GM21367 (cell line): ENCODE results near the gene VWF.
"Not testable (repeated sequence)": the region's sequence is repeated elsewhere in the genome, so short reads cannot be mapped to it uniquely, and the experiment has no call there.

Experiments
- ATAC-seq: cut with Tn5 transposase; IDR thresholded peaks from one replicate; pipeline ENCODE4 v1.9.1; 2021; ENCODE audit not compliant: unreplicated experiment

VWF gene

DNA sequence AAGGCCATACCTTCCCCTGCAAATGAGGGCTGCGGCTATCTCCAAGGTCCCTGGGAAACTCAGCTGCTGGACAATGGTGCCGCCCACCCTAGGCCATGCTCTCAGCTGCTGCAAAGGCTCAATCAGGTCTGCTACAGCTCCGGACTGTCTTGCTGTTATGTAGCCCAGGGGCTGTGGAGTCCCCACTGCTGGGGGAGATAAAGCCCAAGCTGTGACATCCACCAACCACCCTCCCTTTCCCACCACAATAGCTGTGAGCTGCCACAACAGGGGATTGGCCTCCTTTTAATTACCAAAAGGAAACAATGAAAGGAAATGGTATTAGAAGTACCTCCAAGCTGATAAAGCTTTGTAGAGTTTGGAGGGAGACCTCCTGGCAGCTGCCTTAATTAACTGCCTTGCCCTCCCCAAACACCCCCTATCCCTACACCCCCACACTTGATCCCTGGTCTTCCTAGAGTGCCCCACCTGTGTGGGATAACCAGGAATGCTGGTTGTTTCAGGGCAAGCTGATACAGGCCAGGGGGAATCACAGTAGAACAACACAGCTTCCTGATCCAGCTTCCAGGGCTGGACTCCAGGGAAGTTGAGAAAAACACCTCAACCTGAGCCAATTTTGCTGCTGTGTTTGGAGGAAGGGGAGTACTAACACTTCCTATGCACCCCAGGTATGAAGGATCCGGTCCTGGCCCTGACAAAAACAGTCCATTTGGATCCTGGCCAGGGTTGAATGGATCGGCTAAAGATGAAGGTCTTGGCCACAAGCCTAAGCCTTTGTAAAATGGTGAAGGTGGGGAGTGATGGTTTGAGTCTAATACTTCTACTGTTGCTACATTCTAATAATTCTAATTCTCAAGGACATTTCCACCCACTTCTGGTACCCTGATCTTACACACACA lies at the start of gene VWF:
Gene VWF, minus strand, starts transcription at position 260 of the 899 bp plus-strand sequence. CDS start 1,474 bp downstream, outside the sequence.
- no peak for ATAC-seq

DNA sequence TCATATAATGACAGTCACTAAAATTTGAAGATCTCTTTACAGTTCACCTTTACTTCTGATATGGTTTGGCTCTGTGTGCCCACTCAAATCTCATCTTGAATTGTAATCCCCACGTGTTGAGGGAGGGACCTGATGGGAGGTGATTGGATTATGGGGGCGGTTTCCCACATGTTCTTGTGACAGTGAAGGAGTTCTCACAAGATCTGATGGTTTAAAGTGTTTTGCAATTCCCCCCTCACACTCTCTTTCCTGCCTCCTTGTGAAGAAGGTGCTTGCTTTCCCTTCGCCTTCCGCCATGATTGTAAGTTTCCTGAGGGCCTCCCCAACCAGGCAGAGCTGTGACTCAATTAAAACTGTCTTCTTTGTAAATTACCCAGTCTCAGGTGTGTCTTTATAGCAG lies 48.4 kb upstream of the VWF start:
- ATAC-seq, result no peak

DNA sequence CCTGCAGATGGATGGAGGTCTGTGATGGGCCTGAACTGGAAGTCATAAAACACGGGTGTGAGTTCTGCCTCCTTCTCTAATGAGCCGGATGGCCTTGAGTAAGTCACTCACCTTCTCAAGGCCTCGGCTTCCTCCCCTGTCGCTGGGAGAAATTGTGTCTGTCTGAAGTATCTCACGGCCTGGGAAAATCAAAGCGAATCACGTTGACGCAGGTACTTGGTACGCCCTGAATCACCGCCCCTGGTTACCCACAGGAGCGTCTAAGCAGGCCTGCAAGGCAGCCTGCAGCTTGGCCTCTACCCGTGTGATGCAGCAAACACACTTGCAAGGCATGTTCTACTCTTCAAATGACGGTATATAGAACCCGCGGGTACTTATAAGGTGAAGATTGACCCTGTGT lies 47.6 kb upstream of the VWF start:
- ATAC-seq, result no peak

DNA sequence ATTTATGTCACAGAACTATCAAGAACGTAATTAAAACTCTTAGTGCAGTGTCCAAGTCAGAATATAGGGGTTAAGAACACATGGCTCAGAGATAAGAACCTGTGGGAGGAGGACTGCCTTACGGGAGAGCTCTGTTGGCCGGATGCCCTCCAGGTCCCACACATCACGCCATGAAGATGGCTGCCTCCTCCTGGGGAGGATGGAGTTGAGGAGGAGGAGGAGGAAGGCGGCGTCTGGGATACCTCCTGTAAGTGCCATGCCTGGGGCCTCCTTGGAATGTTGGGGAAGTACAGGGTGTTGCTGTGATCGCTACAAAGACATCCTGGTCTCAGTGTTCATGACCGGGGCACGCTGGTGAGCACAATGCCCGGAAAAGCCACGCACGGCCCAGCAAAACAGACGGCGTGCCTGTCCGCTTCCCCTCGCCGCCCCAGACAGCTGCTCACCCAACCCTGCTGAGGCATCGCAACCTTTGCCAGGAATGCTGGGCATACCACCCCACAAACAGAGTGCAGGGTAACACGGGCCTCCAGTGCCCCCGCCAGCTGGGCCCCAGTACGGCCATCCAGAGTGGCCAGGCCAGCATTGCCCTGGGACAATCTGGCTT lies 47.0 kb upstream of the VWF start:
- no peak for ATAC-seq

DNA sequence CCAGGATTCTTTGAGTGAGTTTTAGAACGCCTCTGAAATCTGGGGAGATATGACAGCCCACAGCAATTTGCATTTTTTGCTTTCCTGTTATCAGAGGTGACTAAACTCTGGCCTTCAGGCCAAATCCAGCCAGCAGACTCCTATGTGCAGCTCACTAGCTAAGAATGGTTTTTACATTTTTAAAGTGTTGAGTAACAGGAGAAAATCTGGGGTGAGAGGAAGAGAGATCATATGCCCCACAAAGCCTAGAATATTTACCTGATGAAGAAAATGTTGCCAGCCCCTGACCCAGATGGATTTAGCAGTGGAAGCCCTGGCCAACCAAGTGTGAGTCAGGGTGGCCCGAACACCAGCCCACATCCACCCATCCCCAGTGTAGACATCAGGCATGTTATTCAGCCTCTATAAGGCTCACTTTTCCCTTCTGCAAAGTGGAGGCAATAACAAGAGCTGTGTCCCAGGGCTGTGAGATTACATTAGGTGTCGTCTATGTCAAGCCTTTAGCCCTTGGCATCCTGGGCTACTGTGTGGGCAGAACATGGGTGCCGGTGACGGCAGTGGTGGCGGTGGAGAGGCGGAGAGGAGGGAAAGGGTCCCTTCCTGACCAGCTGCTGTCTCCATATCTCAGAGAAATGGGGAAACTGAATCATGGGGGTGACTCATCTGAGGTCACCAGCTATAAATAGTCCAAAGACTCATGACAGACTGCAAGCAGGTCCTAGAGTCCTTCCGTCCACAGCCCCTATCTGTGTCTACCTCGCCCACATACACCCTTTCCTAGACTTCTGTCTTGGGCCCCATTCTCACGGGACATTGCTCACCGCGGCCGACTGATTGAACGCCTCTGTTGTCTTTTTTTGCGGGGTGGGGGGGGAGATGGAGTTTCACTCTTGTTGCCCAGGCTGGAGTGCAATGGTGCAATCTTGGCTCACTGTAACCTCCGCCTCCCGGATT lies 43.1 kb upstream of the VWF start:
- ATAC-seq, result peak; percentile 77

DNA sequence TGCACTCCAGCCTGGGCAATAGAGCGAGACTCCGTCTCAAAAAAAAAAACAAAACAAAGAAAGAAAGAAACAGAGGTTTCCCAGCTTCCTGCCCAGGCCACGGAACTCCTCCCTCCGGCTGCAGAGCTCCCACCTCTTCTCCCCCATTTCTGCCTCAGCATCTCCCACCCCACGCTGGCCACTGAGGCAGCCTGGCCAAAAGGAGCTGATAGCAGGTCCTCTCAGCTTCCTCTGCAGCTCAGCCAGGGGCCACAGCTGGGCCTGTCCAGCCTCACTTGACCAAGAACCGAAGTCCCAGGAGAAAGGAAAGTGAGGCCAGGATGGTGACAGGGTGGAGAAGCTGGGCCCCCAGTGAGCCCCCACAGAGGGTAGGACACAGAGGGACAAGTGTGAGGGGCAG lies 42.3 kb upstream of the VWF start:
- no peak for ATAC-seq

DNA sequence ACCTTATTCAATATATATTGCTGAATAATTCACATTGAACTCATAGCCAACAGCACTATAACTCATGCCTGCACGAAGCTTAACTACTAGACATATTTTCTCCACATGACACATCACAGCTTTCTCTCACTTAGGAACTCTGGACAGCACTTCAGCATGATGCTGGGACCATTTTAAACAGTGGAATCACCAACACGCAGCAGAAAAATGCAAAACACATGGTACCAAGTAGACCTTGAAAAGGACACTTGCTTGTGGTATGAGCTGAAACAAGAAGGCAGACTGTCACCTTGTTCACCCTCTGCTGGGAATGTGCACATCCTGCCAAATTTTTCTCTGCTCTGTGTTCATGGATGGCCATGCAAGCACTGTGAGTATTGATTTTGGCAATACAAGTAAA lies 40.9 kb upstream of the VWF start:
- ATAC-seq, result no peak

DNA sequence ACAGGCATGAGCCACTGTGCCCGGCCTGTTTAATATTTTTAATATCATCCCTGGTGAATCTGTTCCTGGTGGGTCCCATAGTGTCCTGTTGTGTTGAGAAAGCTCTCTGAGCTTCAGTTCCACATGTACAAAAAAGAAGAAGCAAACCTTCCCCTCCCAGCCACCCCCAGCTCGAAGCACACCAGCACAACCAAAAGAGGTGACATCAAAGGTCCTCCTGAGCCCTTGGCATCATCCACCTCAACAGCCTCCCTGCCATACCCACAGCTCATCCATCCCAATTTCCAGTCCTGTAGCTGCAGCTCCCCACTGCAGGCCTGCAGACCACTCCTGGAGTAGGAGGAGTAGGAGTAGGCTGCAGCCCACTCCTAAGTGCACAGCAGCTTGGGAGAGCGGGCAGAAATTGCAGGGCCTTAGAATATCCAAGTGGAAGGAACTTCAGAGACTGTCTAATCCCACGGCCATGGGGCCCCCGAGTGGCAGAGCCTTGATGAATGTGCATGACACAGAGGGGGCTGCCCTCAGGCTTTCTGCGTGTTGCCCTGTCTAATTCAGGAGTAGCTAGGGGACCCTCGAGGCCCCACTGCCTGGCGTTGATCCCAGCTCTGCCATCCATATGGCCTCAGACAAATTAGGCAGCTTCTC lies 39.1 kb upstream of the VWF start:
- no peak for ATAC-seq

DNA sequence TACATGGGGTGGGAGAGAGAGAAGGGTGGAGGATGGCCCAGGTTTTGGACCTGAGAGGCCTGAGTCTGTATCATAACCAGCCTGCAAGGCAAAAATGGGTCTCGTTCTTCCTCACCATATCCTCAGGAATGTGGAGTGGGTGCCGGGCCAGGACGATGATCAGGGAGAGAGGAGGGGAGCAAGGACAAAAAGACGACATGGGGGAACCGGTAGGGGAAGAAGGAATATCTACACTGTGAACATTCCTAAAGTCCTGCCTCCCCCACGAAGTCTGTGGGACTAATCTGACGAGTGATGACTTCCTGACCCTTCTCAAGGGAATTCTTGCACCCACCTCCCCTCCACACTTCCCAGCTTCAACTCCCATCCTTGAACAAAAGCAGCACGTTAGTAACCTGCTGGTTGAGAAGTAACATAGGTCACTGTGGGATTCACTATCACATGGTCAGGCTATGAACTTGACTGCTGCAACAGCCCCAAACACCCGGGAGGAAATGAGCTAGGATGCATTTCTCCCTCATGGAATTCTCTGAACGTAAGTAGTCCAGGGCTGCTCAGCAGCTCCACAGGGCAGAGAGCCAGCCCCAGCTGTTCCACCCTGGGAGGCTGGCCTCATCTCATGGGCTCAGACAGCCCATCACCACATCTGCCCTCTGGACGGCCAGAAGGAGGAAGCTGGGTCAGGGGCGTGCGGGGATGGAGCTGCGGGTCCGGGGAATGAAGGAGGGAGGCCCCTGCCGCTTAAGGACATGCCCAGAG lies 36.8 kb upstream of the VWF start:
- no peak for ATAC-seq

DNA sequence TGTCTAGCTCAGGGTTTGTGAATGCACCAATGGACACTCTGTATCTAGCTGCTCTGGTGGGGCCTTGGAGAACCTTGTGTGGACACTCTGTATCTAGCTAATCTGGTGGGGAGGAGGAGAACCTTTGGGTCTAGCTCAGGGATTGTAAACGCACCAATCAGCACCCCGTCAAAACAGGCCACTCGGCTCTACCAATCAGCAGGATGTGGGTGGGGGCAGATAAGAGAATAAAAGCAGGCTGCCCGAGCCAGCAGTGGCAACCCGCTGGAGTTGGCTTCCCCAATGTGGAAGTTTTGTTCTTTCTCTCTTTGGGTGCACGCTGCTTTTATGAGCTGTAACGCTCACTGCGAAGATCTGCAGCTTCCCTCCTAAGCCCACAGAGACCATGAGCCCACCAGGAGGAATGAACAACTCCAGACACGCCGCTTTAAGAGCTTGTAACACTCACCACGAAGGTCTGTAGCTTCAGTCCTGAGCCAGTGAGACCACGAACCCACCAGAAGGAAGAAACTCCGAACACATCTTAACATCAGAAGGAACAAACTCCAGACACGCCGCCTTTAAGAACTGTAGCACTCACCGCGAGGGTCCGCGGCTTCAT lies 35.7 kb upstream of the VWF start:
- ATAC-seq, result not testable (repeated sequence)

DNA sequence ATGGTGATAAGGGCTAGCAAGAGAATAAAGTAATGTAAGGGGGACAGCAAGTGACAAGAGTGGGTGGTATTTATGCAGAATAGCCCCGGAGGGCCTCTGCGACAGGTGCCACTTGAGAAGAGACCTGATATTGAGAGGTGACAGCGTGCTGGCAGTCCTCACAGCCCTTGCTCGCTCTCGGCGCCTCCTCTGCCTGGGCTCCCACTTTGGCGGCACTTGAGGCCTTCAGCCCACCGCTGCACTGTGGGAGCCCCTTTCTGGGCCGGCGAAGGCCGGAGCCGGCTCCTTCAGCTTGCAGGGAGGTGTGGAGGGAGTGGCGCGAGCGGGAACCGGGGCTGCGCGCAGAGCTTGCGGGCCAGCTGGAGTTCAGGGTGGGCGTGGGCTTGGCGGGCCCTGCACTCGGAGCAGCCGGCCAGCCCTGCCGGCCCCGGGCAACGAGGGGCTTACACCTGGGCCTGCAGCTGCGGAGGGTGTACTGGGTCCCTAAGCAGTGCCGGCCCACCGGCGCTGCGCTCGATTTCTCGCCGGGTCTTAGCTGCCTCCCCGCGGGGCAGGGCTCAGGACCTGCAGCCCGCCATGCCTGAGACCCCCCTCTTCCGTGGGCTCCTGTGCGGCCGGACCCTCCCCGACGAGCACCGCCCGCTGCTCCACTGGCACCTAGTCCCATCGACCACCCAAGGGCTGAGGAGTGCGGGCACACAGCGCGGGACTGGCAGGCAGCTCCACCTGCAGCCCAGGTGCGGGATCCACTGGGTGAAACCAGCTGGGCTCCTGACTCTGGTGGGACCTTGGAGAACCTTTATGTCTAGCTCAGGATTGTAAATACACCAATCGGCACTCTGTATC lies 34.9 kb upstream of the VWF start:
- ATAC-seq, result not testable (repeated sequence)

DNA sequence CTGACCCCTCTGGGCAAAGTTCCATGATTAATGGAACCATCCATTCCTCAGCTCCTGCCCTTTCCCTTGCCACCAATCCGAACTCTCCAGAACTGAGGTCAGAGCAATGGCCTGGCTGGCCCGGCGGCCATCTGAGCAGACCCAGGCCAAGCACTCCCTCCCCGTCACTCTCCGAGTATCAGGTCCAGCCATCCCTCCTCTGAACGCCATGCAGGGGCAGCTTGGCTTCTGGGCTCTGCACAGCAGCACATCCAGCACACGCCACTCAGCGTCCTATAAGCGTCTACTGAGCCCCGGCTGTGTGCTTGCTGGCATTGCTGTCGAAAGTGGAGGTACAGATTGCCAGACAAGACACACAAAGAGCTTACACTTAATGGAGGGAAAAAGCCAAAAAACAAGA lies 34.3 kb upstream of the VWF start:
- ATAC-seq, result no peak

DNA sequence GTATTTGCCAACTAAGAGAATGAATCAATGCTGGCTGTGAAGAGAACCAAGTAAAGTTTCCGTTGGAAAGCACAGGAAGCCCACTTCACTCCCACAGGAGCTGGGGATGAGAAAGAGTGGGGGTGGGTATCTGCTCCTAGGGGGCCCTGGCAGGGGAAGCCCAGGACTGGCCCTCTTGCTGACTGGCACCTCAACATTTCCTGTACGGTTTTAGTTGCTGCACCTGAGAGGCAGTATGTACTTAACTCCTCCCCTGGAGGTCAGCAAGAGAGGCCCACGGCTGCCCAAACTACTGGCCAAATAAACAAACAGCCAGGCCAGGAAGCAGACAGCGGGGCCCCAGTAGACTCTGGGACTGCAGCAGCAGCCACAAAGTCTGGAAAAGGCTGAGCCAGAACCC lies 33.8 kb upstream of the VWF start:
- ATAC-seq, result no peak

DNA sequence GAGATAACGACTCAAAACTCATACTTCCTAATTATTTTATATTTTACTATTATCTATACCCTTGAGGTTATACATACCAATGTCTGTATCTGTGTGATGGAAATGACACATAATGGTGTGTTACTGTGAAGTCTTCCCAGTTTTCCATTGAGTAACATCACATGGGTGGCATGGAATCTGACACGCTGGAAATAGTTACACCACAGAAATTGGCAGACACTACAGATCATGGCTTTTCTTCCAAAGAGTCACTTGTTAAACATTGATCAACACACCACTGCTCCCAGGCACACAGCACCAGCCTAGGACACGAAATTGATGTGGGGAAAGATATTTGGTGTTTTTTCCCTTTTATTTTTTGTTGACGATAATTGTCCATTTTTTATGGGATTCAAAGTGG lies 33.0 kb upstream of the VWF start:
- ATAC-seq, result no peak

DNA sequence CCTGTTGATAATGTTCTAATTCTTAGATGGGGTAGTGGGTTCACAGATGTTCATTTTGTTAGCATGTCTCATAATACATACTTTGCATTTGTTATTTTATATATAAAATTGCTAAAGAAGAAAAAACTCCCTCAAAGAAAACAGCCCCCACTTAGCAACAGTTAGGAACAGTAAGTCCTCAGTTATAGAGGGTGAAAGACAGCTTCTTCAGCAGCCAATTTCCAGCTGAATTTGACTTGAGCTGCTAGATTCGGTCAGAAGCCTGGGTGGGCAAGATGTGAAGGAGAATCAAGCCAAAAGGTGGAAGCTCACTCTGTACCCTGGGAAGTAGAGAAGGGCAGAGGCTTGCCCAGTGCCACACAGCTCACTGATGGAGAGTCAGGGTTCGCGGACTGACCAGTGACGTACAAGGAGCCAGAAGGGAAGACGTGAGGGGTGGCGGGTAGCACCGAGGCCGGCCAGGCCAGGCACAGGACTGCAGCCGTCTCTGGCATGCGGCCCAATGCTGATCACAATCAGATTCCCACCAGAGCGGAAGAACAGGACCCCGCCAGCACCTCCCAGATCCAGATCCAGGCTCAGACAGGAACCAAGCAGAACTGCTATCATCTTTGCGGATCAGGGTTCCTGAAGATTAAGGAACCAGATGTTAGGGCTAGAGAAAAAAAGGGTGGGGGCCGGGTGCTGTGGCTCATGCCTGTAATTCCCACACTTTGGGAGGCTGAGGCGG lies 30.4 kb upstream of the VWF start:
- no peak for ATAC-seq

DNA sequence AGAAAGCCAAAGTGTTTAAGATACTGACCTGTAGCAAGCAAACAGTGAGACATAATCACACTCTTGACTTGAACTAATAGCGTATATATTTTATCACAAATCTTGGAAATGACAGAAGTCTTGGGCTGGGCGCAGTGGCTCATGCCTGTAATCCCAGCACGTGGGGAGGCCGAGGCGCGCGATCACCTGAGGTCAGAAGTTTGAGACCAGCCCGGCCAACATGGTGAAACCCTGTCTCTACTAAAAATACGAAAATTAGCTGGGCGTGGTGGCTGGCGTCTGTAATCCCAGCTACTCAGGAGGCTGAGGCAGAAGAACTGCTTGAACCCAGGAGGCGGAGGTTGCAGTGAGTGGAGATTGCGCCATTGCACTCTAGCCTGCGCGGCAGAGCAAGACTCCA lies 24.3 kb upstream of the VWF start:
- not testable (repeated sequence) for ATAC-seq

DNA sequence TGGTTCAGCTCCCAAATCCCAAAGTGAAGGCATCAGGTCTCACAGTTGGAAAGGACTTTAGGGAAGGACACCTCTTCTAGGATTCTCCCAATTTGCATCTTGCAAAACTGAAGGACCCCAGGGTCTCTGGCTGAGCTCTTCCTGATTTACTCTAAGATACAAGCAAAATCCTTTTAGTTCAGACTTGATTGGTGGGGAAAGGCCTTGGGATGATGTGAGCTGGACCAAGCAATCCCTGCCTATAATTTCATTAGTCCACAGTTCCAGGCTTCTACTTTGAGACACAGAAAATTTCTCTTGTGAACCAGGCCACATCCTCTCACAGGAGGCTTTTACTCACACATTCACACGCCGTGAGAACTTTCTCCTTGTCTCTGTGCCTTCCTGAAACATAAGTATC lies 23.6 kb upstream of the VWF start:
- no peak for ATAC-seq

DNA sequence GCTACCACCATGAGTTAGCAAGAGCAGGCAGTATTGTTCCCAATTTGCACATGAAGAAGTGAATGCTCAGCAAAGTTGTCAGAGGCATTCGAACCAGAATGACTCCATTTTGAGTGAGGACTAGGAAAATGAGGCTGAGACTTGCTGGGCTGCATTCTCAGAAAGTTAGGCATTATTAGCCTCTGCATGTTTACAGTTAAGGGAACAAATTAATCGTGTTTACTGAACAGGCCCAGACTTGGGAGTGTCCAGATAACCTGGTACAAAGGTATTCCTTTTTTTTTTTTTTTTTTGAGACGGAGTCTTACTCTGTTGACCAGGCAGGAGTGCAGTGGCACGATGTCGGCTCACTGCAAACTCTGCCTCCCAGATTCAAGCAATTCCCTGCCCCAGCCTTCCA lies 22.5 kb upstream of the VWF start:
- ATAC-seq, result no peak
